Body of pancreas (tissue), 4 donors: Measurements from ENCODE around the gene AP3D1. TPM values are rescaled to one million over a fixed set of nuclear protein-coding genes. Genes with fewer than 3 reads are reported as not detected.
A peak's percentile ranks its signal among the peaks of the same experiment; 100 is the strongest.

Experiments
- ATAC-seq: fragments of 150-250 bp; one replicate; pipeline ENCODE4 v1.9.1; 2016
- DNase-seq, 4 donors: peaks; one replicate each; pipeline ENCODE4 v3.0.0-alpha.2; 2019
- H3K27ac ChIP-seq, 4 donors: fragments of 200-600 bp; sonication (generic); 1 replicate in 3 of 4; 2 replicates in 1 of 4; pipeline versions ENCODE4 v1.5.1 to v1.6.1; 2016 to 2019; ENCODE audit warnings: mild to moderate bottlenecking in 1 of 4, mixed read lengths in 1 of 4, moderate library complexity in 1 of 4
- H3K27me3 ChIP-seq, 2 donors: fragments of 200-600 bp; sonication (generic); one replicate each; pipeline ENCODE4 v1.6.0; 2016; ENCODE audit warnings: mild to moderate bottlenecking in 1 of 2
- H3K36me3 ChIP-seq, 2 donors: fragments of 200-600 bp; sonication (generic); replicated peaks in 1 of 2; 2 replicates each; pipeline ENCODE4 v1.5.1; 2016; ENCODE audit warnings: low read depth in 2 of 2; ENCODE audit not compliant: insufficient read depth in 1 of 2
- H3K4me1 ChIP-seq: fragments of 200-600 bp; sonication (generic); one replicate; pipeline ENCODE4 v1.6.0; 2016
- H3K4me3 ChIP-seq, 2 donors: fragments of 200-600 bp; sonication (generic); 1 replicate in 1 of 2; 2 replicates in 1 of 2; pipeline ENCODE4 v1.5.1; 2016 to 2019
- H3K9me3 ChIP-seq, 3 donors: fragments of 200-600 bp; sonication (generic); 1 replicate in 2 of 3; 2 replicates in 1 of 3; pipeline ENCODE4 v1.5.1; 2016
- CTCF ChIP-seq, 7 experiments: fragments of 450-650 bp in 4 of 7; fragments of 200-600 bp in 3 of 7; sonication (generic) in 3 of 7; IDR thresholded peaks; one replicate each; pipeline ENCODE4 v1.5.1; 2016 to 2019; ENCODE audit warnings: antibody characterized with exemption in 7 of 7
- POLR2A ChIP-seq, 3 donors: fragments of 450-650 bp; IDR thresholded peaks; one replicate each; pipeline ENCODE4 v1.6.1; 2016; ENCODE audit warnings: antibody characterized with exemption in 3 of 3, mild to moderate bottlenecking in 2 of 3
- WGBS, 2 donors: methylation state at CpG; one replicate each; pipeline ENCODE4 v1.1.5; 2017; 5-methylcytosine and 5-hydroxymethylcytosine counted together
- intact Hi-C: fragments of 100-400 bp; cut with DNase I; formaldehyde crosslinking; loops from one replicate; pipeline ENCODE4 v1.15.1; 2023
- total RNA-seq, 2 donors: library from RNA; depleted of rRNA; stranded (reverse); fragments of >200 nt; gene quantifications; one replicate each; pipeline ENCODE4 v1.1.0, GENCODE V29; 2016

The AP3D1 gene
- total RNA-seq, 2 donors from 2014 or later: 77.0 to 124 TPM

GRCh38 chr19:2167896-2168618 is 16.7 kb upstream of the AP3D1 start:
- intact Hi-C loops: no loop called here
- Histone ChIP-seq H3K4me3 (no peak overlapping the region), H3K36me3 (no peaks in the 10 kb centered on the region), H3K27me3 (no peaks in the 10 kb centered on the region), H3K27ac (peak overlapping the region; percentile 96 to 99 (median 97)), H3K9me3 (no peaks in the 10 kb centered on the region), H3K4me1 (peaks cover 89% of the 10 kb centered on the region)
- no peak for TF ChIP-seq POLR2A (IDR thresholded peaks at IDR 0.05)
- TF ChIP-seq CTCF (IDR thresholded peaks at IDR 0.05): peak in 1 of 7 experiments; percentile 5
- no peak for ATAC-seq
- 42 to 43% methylated on average over 15 to 16 of the region's 16 CpGs for WGBS, 2 donors
- DNase-seq: peak in 3 of 4 donors; percentile 45 to 81 (median 51)

GRCh38 chr19:2166741-2167738 is 15.7 kb upstream of the AP3D1 start:
- no peaks in the 10 kb centered on the region for H3K36me3 ChIP-seq
- 45 to 66% methylated on average over 18 to 35 of the region's 35 CpGs for WGBS, 2 donors
- H3K27me3 ChIP-seq: no peaks in the 10 kb centered on the region
- H3K27ac ChIP-seq: peak overlapping the region; percentile 96 to 99 (median 97)
- H3K4me3 ChIP-seq: no peak overlapping the region
- peak; percentile 10 for ATAC-seq
- no peaks in the 10 kb centered on the region for H3K9me3 ChIP-seq
- peaks cover 81% of the 10 kb centered on the region for H3K4me1 ChIP-seq
- no peak for TF ChIP-seq CTCF (IDR thresholded peaks at IDR 0.05)
- peak in 2 of 3 donors; percentile 35 to 46 for TF ChIP-seq POLR2A (IDR thresholded peaks at IDR 0.05)
- intact Hi-C loops: no loop called here
- DNase-seq: peak; percentile 81 to 92 (median 90)

DNA sequence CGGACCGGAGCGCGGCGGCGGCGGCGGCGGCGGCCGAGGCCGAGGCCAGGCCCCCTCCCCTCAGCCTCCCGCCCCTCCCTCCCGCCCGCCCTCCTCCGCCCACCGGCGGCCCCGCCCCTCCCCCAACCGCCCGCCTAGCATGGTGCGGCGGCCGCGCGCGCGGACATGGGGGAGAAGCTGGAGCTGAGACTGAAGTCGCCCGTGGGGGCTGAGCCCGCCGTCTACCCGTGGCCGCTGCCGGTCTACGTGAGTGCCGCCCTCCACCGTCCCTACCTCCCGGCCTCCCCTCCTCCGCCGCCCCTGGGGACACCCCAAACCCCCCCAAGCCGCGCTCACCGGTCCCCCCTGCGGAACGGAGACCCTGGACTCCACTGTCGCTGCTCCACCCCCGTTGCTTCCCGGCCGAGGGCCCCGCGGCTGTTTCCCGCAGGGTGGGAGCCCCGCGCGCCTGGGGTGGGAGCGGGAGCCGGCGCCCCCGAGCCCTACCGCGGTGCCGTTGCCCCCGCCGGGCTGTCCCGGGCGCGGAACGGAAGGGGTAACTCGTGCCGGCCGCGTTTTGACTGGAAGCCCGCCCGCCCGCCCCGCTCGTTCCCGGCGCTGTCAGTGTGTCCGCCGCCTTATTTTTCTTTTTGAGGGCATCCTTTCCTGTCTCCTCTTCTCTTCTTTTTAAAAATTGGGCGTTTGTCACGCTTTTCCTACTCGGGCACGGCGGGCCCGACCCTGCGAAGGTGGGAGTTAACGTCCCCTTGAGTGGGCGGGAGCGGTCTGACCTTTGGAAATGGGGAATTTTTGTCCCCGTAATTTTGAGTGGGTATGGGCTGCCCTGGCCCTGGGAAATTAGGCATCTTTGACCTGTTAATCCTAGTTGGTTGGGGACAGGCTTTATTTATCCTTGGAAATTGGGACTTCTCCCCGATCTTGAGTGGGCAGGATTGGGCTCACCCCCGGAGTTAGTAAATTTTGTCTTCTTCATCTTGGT is 12.9 kb upstream of the AP3D1 start:
- ATAC-seq: peak; percentile 13
- H3K27ac ChIP-seq: peak overlapping the region; percentile 92 to 99 (median 98)
- no peak for TF ChIP-seq CTCF (IDR thresholded peaks at IDR 0.05)
- peak in 1 of 3 donors; percentile 11 for TF ChIP-seq POLR2A (IDR thresholded peaks at IDR 0.05)
- no peak for DNase-seq
- no peaks in the 10 kb centered on the region for H3K36me3 ChIP-seq
- intact Hi-C loops: no loop called here
- H3K4me3 ChIP-seq: peak overlapping the region; percentile 73 to 83
- H3K9me3 ChIP-seq: no peaks in the 10 kb centered on the region
- H3K27me3 ChIP-seq: no peaks in the 10 kb centered on the region
- WGBS, 2 donors: 0% methylated on average over 20 to 72 of the region's 95 CpGs
- peaks cover 65% of the 10 kb centered on the region for H3K4me1 ChIP-seq

DNA sequence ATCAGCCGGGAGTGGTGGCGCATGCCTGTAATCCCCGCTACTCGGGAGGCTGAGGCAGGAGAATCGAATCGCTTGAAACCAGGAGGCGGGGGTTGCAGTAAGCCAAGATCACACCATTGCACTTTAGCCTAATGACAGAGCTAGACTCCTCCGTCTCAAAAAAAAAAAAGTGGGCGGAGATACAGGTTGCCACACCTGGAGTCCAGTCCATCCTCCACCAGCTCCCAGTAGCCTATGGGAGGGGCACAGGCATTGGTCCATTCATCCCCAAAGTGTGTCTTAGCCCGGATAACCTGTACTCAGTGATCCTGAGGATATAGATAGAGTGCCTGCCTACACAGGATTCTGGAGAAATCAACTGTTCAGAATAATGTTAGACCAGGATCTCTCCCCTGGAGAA is 9.0 kb upstream of the AP3D1 start:
- TF ChIP-seq CTCF (IDR thresholded peaks at IDR 0.05) (no peak), POLR2A (IDR thresholded peaks at IDR 0.05) (no peak)

More for the DNA sequence above, 9.0 kb upstream of the AP3D1 start:
- ATAC-seq (no peak), DNase-seq (no peak)
- Histone ChIP-seq H3K4me1 (peaks cover 26% of the 10 kb centered on the region), H3K27me3 (no peaks in the 10 kb centered on the region), H3K4me3 (no peak overlapping the region), H3K27ac (peak overlapping the region in 3 of 4 donors; percentile 92 to 99 (median 98)), H3K9me3 (no peaks in the 10 kb centered on the region), H3K36me3 (no peaks in the 10 kb centered on the region)
- WGBS, 2 donors: 89 to 93% methylated on average over 10 of the region's 10 CpGs
- intact Hi-C loops: no loop called here
